ENCODE measurements around the gene UGT2B28. TPM values are rescaled to one million over a fixed set of nuclear protein-coding genes. Genes with fewer than 3 reads are reported as not detected.
"Not testable (repeated sequence)": the region's sequence is repeated elsewhere in the genome, so short reads cannot be mapped to it uniquely, and the experiment has no call there.

The UGT2B28 gene
- total RNA-seq: not detected

DNA sequence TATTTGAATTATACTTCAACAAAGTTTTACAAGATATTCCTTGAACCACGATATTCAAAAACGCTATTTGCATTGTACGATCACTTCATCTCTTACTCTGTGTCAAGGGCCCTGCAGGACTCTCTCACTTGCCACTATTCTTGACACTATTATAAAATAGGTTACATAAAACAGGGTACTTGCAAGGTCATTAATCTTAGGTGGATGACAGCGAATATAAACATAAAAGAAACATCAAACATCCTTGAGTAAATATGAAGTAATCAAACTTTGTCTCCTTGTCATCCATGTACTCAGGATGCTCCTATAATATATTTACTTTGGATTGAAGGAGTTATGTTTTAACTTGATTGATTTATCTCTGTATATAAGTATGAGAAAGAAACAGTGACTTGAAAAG, at the start of gene UGT2B28:
UGT2B28 (plus strand) TSS at position 395 of the 400 bp plus-strand sequence. CDS start 26 bp downstream, outside the sequence.
- H3K27ac ChIP-seq; intact Hi-C loops (cut with DNase I); H3K9me3 ChIP-seq; H3K4me1 ChIP-seq; H3K27me3 ChIP-seq; DNase-seq; H3K36me3 ChIP-seq; H3K4me3 ChIP-seq (replicated peaks in 1 of 3): not testable (repeated sequence)
- 78 to 81% methylated on average over 4 of the region's 4 CpGs for whole genome bisulfite sequencing, 2 donors

DNA sequence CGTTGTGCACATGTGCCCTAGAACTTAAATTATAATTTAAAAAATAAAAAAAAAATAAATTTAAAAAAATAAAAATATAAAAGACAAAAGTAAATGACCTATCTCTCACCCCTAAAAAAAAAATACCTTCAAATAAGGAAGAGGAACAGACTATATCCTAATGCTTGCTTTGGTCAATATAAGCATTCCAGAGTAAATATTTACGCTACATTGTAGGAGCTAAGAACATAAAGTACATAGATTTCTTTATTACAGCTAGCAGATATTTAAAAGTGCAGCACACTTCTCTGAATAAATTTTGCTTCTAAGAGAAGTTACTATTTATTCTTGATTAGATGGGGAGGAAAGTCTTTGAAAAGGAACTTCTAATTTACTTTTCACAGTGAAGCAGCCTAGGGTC, 41.2 kb upstream of the UGT2B28 start:
- TF ChIP-seq POLR2A (IDR thresholded peaks at IDR 0.05): no peak
- TF ChIP-seq, protein P1, sequence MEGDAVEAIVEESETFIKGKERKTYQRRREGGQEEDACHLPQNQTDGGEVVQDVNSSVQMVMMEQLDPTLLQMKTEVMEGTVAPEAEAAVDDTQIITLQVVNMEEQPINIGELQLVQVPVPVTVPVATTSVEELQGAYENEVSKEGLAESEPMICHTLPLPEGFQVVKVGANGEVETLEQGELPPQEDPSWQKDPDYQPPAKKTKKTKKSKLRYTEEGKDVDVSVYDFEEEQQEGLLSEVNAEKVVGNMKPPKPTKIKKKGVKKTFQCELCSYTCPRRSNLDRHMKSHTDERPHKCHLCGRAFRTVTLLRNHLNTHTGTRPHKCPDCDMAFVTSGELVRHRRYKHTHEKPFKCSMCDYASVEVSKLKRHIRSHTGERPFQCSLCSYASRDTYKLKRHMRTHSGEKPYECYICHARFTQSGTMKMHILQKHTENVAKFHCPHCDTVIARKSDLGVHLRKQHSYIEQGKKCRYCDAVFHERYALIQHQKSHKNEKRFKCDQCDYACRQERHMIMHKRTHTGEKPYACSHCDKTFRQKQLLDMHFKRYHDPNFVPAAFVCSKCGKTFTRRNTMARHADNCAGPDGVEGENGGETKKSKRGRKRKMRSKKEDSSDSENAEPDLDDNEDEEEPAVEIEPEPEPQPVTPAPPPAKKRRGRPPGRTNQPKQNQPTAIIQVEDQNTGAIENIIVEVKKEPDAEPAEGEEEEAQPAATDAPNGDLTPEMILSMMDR (IDR thresholded peaks at IDR 0.05): no peak
- 89 to 96% methylated on average over 2 of the region's 2 CpGs for WGBS, 2 donors
- no peak overlapping the region for H3K4me3 ChIP-seq (replicated peaks in 1 of 3)
- no peaks in the 10 kb centered on the region for H3K36me3 ChIP-seq
- H3K27me3 ChIP-seq: no peaks in the 10 kb centered on the region
- no peaks in the 10 kb centered on the region for H3K4me1 ChIP-seq
- no peaks in the 10 kb centered on the region for H3K9me3 ChIP-seq
- H3K27ac ChIP-seq: no peak overlapping the region
- intact Hi-C loops (cut with DNase I): no loop called here
- no peak for DNase-seq

DNA sequence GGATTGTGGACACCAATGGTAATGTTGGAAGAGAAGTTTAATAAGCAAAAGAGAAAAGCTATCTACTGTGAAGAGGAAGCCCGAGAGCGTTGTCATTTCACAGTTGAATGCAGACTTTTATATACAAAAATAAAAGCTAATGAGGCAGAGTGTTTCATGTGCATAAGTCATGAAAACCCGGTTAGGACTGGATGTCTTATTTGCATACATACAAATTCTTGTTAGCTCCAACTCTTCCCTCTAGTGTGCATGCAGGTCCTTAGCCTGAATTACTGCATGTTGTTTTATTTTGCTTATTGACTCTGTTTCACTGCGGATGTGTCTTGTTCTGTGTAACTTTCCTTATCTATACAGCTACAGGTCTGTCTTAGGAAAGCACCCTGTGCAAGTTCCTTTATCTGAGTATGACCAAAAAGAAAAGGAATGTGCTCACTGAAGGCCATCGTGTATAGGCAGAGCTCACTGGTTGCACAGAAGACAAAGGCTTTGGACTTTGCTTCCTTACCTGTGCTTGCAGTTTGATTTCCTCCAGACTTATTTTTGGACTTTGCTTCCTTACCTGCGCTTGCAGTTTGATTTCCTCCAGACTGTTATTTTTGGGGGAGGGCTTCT, 40.6 kb upstream of the UGT2B28 start:
- TF ChIP-seq, protein P1 (IDR thresholded peaks at IDR 0.05): no peak
- TF ChIP-seq POLR2A (IDR thresholded peaks at IDR 0.05): no peak
- intact Hi-C loops (cut with DNase I): no loop called here
- Histone ChIP-seq H3K9me3 (no peaks in the 10 kb centered on the region), H3K4me3 (replicated peaks in 1 of 3) (no peak overlapping the region), H3K4me1 (no peaks in the 10 kb centered on the region), H3K36me3 (no peaks in the 10 kb centered on the region), H3K27ac (no peak overlapping the region), H3K27me3 (no peaks in the 10 kb centered on the region)
- 78 to 79% methylated on average over 6 of the region's 6 CpGs for WGBS, 2 donors
- no peak for DNase-seq

DNA sequence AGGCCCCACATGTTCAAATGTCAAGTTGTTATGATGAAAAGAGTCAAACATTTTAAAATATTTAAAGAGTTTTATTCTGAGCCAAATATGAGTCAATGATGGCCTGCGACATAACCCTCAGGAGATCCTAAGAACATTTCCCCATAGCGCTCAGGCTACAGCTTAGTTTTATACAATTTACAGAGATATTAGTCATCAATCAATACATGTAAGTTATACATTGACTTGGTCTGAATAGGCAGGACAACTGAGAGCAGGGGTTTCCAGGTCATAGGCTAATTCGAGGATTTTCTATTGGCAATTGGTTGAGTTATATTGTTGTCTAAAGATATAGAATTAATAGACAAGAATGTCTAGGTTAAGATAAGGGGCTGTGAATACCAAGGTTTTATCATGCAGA, 39.5 kb upstream of the UGT2B28 start:
- intact Hi-C loops (cut with DNase I); H3K27ac ChIP-seq: not testable (repeated sequence)
- 88 to 91% methylated on average over 3 of the region's 3 CpGs for WGBS, 2 donors

DNA sequence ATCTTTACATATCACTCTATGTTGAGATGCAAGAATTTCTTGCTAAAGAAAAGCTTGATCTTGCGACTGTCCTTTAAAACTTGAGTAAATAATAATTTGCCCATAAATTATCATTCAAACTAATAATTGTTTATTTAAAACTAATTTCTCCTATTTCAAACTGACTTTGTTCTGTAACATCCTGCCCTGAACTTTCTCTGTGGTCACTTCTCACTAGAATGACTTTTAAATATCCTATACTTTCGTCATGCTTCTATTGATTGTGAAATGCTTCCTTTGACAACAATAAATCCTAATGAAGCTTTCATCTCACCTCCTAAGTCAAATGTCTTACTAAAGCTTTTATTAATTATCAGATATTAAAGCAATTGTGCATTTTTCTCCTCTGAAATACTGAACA, 38.5 kb upstream of the UGT2B28 start:
- H3K4me1 ChIP-seq; DNase-seq; H3K4me3 ChIP-seq (replicated peaks in 1 of 3); H3K9me3 ChIP-seq; H3K27ac ChIP-seq; intact Hi-C loops (cut with DNase I); H3K27me3 ChIP-seq; H3K36me3 ChIP-seq: not testable (repeated sequence)
- WGBS, 2 donors: 87 to 88% methylated on average over 2 of the region's 2 CpGs

More for the DNA sequence above, 39.5 kb upstream of the UGT2B28 start:
- DNase-seq; H3K4me1 ChIP-seq; H3K36me3 ChIP-seq; H3K9me3 ChIP-seq; H3K27me3 ChIP-seq; H3K4me3 ChIP-seq (replicated peaks in 1 of 3): not testable (repeated sequence)

DNA sequence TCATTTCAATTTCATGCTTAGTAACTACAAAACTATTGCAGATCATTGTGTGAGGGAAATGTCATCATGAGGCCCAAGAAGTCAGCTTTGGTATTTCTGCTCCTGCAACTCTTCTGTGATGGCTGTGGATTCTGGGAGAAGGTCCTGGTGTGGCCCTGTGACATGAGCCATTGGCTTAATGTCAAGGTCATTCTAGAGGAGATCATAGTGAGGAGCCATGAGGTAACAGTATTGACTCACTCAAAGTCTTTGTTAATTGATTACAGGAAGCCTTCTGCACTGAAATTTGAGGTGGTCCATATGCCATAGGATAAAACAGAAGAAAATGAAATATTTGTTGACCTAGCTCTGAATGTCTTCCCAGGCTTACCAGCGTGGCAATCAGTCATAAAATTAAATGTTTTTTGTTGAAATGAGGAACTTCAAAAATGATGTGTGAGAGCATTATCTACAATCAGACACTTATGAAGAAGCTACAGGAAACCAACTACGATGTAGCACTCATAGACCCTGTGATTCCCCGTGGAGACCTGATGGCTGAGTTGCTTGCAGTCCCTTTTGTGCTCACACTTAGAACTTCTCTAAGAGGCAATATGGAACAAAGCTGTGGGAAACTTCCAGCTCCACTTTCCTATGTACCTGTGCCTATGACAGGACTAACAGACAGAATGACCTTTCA, 37.6 kb upstream of the UGT2B28 start:
- H3K36me3 ChIP-seq; H3K27me3 ChIP-seq; DNase-seq; intact Hi-C loops (cut with DNase I); H3K9me3 ChIP-seq; H3K4me3 ChIP-seq (replicated peaks in 1 of 3); H3K4me1 ChIP-seq; H3K27ac ChIP-seq: not testable (repeated sequence)
- 85 to 86% methylated on average over 3 of the region's 3 CpGs for WGBS, 2 donors

DNA sequence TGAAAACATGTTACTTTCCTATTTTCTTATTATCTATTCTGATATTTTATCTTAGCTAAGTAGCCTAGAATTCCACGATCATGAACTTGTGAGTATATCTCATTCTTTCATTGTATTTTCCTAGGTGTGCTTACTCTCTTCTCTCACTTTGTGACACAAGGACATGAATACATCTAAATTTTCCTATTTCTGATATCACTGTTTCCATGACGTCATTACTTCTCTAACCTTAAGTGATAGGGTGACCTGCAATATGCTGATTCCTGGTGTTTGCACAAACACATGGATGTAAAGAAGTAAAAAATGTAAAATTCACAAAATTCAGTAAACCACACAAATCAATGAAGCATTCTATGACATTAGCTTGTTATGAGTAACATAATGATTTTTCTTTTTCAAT, 29.4 kb upstream of the UGT2B28 start:
- 91 to 93% methylated on average over 2 of the region's 2 CpGs for WGBS, 2 donors
- DNase-seq; H3K9me3 ChIP-seq; H3K27ac ChIP-seq; H3K36me3 ChIP-seq; H3K4me3 ChIP-seq (replicated peaks in 1 of 3); intact Hi-C loops (cut with DNase I); H3K27me3 ChIP-seq; H3K4me1 ChIP-seq: not testable (repeated sequence)

DNA sequence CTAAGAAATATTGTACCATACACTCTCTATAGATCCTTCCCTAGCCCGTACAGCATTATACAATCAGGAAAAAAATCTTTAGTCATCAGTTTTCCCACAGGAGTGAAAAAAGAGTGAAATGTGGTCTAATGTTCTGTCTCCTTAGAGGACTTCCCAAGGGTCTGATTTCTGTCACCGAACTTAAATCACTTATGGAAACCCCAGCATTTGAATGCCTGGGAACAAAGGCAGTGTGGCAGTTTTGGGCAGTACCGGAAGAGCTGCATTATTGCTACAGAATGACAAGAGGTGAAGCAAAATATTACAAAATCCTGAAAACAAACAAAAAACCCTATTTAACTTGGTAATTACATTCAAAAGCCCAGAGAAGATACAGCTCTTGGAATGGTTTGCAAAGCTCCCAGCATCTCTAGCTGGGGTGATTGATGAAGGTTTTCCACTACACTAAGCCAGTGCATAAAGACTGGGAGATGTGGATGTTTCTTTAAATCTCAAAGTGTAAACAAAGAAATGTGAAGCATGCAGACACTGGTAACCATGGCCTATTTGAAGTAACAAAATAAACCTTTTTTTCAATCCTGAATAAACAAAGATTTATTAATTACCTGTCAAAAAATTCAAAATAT, 27.0 kb upstream of the UGT2B28 start:
- H3K9me3 ChIP-seq; H3K27me3 ChIP-seq; H3K27ac ChIP-seq; DNase-seq; H3K4me3 ChIP-seq (replicated peaks in 1 of 3); H3K4me1 ChIP-seq; intact Hi-C loops (cut with DNase I); H3K36me3 ChIP-seq: not testable (repeated sequence)
- 79 to 81% methylated on average over 3 of the region's 3 CpGs for WGBS, 2 donors

DNA sequence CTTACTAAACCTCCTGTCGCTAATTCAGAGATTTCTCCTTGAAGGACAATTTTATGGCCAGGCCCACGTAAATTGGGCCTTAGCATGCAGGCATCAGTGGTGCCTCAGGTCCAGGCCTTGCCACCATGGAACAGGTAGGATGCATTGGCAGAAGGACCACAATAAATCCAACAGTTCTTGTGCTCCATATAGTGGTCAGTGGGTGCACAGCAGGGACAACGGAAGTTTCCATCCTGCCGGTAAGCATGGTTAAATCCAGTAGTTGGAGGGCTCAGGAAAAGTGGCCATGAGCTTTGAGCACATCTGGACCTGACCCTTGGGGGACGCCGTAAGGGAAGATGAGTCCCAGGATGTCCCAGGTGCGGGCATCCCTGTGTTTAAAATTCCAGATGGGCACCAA, 11.7 kb upstream of the UGT2B28 start:
- H3K36me3 ChIP-seq; intact Hi-C loops (cut with DNase I); H3K27ac ChIP-seq; H3K4me3 ChIP-seq (replicated peaks in 1 of 3); H3K27me3 ChIP-seq; DNase-seq; H3K4me1 ChIP-seq; H3K9me3 ChIP-seq: not testable (repeated sequence)
- whole genome bisulfite sequencing, 2 donors: 93 to 94% methylated on average over 7 of the region's 7 CpGs

DNA sequence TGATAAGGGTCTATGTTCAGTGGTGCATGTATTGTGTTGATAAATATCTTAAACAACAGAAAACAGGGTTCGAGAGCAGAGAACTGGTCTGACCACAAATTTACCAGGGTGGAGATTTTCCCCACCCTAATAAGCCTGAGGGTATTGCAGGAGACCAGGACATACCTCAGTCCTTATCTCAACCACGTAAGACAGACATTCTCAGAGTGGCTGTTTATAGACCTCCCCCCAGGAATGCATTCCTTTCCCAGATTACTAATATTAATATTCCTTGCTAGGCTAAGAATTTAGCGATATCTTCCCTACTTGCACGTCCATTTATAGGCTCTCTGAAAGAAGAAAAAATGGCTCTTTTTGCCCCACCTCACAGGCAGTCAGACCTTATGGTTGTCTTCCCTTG, 16.1 kb downstream of the UGT2B28 start:
- H3K36me3 ChIP-seq; H3K4me3 ChIP-seq (replicated peaks in 1 of 3); DNase-seq; H3K4me1 ChIP-seq; intact Hi-C loops (cut with DNase I); H3K27ac ChIP-seq; H3K9me3 ChIP-seq; H3K27me3 ChIP-seq: not testable (repeated sequence)
- WGBS, 2 donors: 74 to 83% methylated on average over 4 of the region's 4 CpGs

All from thyroid gland (tissue), 4 donors.